ENCODE data around the gene SP3.
A peak's percentile ranks its signal among the peaks of the same experiment; 100 is the strongest.

Gene SP3

GRCh38 chr2:173964565-173965371, 405 bp downstream of the SP3 start:
- peak; percentile 88 for DNase-seq

DNA sequence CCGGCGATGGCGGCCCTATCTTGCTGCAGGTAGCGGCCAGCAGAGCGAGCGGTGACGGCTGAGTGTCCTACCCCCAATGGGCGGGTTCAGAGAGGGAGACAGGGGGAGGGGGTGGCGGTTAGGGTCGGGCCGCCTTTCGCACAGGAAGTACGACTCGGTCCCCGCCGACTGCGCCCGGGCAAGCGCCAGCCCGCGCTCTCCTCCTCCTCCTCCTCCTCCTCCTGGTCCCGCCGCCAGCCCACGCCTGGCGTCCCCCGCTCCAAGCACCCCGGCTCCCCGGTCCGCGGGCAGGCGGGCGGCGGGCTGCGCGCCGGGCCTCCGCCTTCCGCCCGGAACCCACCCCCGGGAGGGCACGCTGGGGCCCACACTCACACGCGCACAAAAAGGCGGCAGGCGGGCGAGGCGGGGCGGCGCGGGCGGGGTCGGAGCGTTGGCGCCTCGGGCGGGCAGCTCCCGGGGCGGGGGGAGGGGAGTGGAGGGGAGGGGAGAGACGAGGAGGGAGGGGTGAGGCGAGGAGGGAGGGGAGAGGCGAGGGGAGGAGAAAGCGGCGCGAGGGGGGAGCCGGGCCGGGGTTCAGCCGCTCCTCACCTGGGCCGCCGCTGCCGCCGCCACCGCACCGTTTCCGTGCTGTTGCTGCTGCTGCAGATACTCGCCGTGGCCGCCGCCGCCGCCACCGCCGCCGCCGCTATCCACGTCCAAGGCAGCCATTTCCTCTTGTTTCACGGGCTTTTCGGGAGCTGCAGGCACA, 1.2 kb downstream of the SP3 start:
- DNase-seq: peak; percentile 94

GRCh38 chr2:173963323-173963816, 1.8 kb downstream of the SP3 start:
- no peak for DNase-seq

GRCh38 chr2:173962583-173963110, 2.5 kb downstream of the SP3 start:
- DNase-seq: no peak

DNA sequence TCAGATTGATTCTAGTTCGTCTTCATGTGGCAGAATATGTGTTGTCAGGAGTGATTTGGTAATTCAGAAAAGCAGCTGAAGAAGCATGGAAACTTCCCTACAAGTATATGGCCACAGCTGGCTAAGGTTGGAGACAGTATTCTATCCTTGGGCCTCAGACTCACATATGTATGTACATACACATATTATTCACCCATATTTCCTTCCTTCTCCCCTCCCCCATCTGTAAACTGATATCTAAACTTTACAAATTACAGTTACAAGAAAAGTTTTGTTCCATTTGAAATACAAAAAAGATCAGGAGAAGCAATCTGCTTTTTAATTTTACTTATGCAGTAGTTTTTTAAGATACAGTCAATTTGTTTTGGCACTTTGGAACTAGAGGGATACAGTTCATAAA, 3.1 kb downstream of the SP3 start:
- no peak for DNase-seq

DNA sequence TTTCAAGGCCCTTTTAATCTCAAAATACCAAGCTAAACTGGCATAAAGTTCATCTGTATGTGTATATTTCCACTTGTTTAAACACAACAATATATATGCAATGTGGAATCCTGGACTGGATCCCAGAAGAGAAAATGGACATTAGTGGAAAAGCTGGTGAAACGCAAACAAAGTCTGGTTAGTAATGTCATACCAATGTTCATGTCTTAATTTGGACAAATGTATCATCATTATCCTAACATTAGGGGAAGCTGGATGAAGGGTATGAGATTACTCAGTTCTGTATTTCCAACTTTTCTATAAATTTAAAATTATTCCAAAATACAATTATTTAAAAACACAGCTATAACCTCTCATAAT, 3.8 kb downstream of the SP3 start:
- DNase-seq: no peak

- DNase-seq: no peak
Measured at GRCh38 chr2:173959909-173960308, 5.3 kb downstream of the SP3 start.

- no peak for DNase-seq
Measured at GRCh38 chr2:173959358-173959884, 5.8 kb downstream of the SP3 start.

DNA sequence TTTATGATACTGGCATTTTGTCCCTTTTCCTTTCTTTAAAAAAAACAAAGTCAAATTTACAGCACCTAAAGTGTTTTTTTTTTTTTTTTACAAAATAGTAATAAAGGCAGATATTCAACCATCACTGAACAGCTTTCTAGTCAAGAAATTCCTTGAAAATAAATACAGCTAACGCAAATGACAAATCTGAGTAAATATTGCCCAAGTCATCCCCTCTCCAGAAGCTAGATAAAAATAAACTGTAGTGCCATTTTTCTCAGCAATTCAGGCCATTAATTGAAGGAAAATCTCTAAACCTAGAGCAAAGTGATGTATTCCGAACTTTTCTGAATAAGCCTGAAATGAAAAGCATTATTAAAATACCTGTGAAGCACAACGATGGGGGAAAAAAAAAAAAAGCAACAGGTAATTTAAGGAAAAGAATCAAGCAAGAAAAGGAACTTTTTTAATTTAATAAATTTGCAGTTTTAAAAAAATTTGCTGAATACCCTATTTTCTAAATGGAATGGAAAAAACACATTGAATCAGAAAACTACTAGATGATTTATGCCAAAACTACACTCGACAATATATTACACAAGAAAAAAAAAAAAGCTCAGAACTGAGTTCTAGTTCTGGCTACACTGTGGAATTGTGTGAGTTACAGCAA, 6.9 kb downstream of the SP3 start:
- DNase-seq: no peak

DNA sequence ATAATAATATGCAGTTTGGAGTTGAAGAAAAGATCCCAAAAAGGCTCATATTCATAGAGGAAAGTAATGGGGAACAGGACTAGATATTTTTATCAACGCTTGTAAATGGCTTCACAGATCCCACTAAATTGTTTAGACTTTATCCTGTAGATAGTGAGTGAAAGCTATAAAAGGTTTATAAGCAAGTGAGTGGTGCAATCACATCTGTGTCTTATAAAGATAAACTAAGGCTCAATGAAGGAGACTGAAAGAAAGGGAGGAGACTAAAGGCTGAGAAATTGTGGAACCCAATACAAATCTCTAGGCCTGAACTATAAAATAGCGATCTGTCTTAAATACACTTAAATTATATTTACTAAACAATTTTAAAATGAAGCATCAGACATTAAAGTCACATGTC, 7.7 kb downstream of the SP3 start:
- no peak for DNase-seq

- no peak for DNase-seq
Measured at GRCh38 chr2:173956454-173956853, 8.7 kb downstream of the SP3 start.

- no peak for DNase-seq
Measured at GRCh38 chr2:173955867-173956266, 9.3 kb downstream of the SP3 start.

DNA sequence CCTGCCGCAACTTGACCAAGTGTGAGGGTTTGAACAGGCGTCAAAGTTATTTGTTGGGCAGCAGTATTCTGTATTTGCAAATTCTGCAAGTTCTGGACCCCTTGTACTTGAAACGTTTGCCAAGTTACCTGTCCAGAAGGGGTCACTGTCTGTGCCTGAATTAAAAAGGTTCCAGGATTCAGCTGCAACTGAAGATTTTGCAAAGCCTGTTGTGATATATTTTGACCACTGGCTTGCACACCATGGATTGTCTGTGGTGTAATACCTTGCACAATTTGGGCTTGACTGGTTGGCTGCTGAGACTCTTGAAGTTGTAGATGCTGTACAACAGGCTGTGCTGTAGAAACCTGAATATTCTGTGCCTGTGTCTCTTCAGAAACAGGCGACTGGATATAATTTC, 10.2 kb downstream of the SP3 start:
- DNase-seq: no peak

DNA sequence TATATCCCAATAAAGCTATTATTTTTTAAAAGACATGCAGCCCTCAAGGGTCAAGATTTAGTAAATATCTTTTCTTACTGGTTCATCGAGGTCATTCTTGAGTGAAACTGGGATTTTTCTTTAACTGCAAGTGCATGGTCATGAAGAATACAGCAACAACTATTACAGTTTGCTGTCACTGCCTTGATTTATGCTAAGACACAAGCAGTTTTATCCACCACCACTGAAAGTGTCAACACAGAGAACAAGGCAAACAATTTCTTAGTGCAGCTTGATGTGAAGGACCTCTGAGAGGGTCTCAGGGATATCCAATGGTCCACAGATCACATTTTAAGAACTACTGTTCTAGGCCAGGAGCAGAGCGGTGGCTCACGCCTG, 12.1 kb downstream of the SP3 start:
- DNase-seq: no peak

- no peak for DNase-seq
Measured at GRCh38 chr2:173952267-173953046, 12.7 kb downstream of the SP3 start.

- DNase-seq: no peak
Measured at GRCh38 chr2:173948842-173949241, 16.3 kb downstream of the SP3 start.

DNA sequence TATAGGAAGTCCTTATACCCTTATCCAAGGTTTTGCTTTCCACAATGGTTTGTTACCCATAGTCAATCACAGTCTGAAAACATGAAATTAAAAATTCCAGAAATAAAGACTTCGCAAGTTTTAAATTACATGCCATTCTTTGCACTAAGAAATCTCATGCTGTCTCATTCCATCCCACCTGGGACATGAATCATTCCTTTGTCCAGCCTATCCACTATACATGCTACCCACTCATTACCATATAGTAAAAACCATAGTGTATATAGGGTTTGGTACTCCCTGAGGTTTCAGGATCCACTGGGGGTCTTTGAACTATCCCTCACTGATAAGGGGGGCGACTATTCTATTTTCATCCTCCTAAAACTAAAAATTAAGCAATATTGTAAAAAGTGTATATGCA, 17.0 kb downstream of the SP3 start:
- no peak for DNase-seq

DNA sequence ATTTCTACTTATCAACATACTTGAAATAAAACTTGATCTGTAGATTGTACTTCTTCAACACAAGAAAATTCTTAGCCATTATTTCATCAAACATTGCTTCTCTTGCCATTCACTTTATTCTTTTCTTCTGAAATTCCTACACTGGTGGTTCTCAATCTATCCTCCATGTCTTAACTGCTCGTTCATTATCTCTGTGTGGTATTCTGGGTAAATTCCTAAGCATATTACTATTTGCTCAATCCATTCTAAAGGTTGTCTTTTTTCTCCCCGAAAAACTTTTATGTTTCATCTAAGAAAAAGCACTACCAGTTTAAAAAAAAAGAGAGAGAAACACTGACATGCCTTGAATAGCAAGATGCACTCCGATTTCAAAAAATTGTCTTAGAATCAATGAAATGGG, 18.0 kb downstream of the SP3 start:
- no peak for DNase-seq

- no peak for DNase-seq
Measured at GRCh38 chr2:173943738-173944137, 21.4 kb downstream of the SP3 start.

- no peak for DNase-seq
Measured at GRCh38 chr2:173942861-173943523, 22.2 kb downstream of the SP3 start.

DNA sequence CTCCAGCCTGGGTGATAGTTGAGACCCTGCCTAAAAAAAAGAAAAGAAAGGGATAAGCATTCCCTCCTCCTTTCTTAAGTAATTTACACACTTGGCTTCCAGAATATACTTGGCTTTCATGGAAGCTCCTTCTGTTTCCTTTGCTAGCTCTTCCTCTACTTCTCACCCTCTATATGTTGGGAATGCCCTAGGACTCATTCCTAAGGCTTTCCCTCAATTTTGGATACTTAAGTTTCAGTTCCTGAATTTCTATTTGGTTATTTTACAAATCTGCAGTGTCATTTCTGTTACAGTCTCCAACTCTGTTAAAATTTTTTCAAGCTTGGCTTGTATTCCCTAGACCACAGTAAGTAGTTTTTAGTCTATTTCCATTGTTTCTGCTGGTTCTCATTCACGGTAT, 23.6 kb downstream of the SP3 start:
- DNase-seq: no peak
